K562 (cell line): ENCODE results near the gene CCT4. TPM values are rescaled to one million over a fixed set of nuclear protein-coding genes. Genes with fewer than 3 reads are reported as not detected.

ENCODE experiments used
- BDP1 ChIP-seq: IDR thresholded peaks from 3 replicates; pipeline ENCODE4 v1.6.1; 2011; ENCODE audit not compliant: insufficient read length, insufficient read depth
- NR2F6 ChIP-seq: fragments of 450-650 bp; formaldehyde crosslinking; IDR thresholded peaks from 2 replicates; pipeline ENCODE4 v1.4.0; 2020; ENCODE audit warnings: mild to moderate bottlenecking
- POLR2AphosphoS5 ChIP-seq: IDR thresholded peaks from 2 replicates; pipeline ENCODE4 v1.6.1; 2011; ENCODE audit warnings: mild to moderate bottlenecking, low read depth, low read length, moderate library complexity; ENCODE audit not compliant: control insufficient read depth, insufficient read depth
- RFX1 ChIP-seq: fragments of 450-650 bp; IDR thresholded peaks from 2 replicates; pipeline ENCODE4 v1.6.1; 2016; ENCODE audit warnings: mild to moderate bottlenecking, moderate library complexity
- TAF1 ChIP-seq: IDR thresholded peaks from 2 replicates; pipeline ENCODE4 v1.6.1; 2011; ENCODE audit warnings: mild to moderate bottlenecking, low read length, moderate library complexity; ENCODE audit not compliant: insufficient read depth, control insufficient read depth, severe bottlenecking; ENCODE audit errors: extremely low read depth
- ZNF609 ChIP-seq: sonication (generic); formaldehyde crosslinking; IDR thresholded peaks from 2 replicates; pipeline ENCODE4 v1.8.1; 2023; ENCODE audit warnings: missing genetic modification reagents, mild to moderate bottlenecking, borderline replicate concordance
- polyA plus RNA-seq, 8 experiments: library from polyadenylated mRNA; depleted of rRNA in 4 of 8; stranded (reverse) in 5 of 8; unstranded in 3 of 8; fragments of >200 nt; fragmentation: Nextera tagmentation in 2 of 8; fragmentation: Illumina TruSeq in 1 of 8; extraction: Ambion mirVana in 2 of 8; extraction: Trizol in 1 of 8; gene quantifications; 2 replicates each; pipeline versions ENCODE4 v1.2.1 to v1.2.3, GENCODE V29; 2011 to 2014; ENCODE audit warnings: inconsistent platforms in 1 of 8, missing spikeins in 1 of 8
- total RNA-seq, 7 experiments: library from RNA; depleted of rRNA in 6 of 7; stranded (reverse); fragments of >200 nt in 6 of 7; fragmentation: Illumina TruSeq in 2 of 7; extraction: Trizol in 2 of 7; gene quantifications; 2 replicates each; pipeline versions ENCODE4 v1.2.1 to v1.2.3, GENCODE V29; 2011 to 2021; ENCODE audit warnings: low replicate concordance in 1 of 7
- TF ChIP-seq, protein P1 (sequence below): fragments of 250-450 bp; sonication (Bioruptor Pico); IDR thresholded peaks from 2 replicates; pipeline ENCODE4 v1.5.0; 2021; ENCODE audit warnings: mild to moderate bottlenecking, moderate library complexity
- TF ChIP-seq, protein P2 (sequence below): sonication (generic); formaldehyde crosslinking; IDR thresholded peaks from 2 replicates; pipeline ENCODE4 v1.8.0; 2023; ENCODE audit warnings: mild to moderate bottlenecking, missing genetic modification reagents

The CCT4 gene
- total and polyA plus RNA-seq, 9 of the 15 experiments (the other 6 are each of a cell fraction or from before 2014, with no cell fraction given) = 101 to 368 (median 303) TPM

GRCh38 chr2:61888267-61889055 lies at the start of gene CCT4 (continued):
- TF ChIP-seq ZNF609 (no peak), POLR2AphosphoS5 (peak; percentile 94), TAF1 (peak; percentile 97), RFX1 (no peak), BDP1 (no peak), NR2F6 (peak; percentile 76; the same call in 1 of the 2 replicates)
- TF ChIP-seq, protein P1, sequence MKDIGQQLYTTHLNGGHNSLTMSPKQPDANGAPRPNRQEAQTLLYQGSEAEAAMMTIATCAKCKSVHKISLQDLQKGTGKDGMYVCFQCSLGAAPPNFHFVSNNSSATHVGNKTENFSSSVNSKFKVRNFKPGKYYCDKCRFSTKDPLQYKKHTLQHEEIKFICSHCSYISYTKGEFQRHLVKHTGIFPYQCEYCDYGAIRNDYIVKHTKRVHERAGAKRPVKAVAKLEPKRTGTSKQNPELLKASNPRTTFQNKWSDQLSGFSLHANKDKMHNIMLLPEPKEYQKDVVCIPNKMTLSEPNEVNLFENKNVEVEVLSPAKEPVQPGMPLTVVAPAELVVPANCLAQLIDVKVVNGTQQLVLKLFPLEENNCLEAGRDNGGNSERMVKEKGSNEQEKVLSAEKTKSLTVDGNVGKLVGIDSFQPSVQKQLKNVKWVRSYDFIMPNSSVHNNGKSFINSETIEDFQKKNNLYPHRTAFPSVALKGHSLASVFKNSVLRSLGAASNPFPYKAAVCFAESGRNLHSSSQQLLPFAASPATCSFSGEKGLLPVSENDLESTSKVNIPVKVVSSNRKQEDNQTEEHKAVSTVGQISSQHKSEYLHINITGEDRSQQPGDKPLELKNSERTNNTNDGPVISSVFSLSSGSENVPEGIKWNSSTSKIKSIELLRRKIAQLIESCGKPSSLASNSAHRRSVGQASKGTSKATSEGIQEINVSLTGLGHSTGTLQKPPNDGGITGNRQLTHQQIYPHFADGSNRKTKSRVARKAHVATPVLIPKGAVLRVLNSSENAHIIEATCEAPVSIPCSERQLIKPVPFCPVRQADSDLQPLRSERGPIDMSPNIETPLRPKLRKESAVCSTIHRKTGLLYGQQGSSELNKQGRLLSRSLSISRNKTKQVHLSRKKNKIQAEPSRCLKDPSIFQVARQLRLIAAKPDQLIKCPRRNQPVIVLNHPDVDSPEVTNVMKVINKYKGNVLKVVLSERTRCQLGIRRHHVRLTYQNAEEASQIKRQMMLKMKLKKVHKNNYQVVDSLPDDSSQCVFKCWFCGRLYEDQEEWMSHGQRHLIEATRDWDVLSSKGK (CRISPR knock-in tag) = no peak
- TF ChIP-seq, protein P2, sequence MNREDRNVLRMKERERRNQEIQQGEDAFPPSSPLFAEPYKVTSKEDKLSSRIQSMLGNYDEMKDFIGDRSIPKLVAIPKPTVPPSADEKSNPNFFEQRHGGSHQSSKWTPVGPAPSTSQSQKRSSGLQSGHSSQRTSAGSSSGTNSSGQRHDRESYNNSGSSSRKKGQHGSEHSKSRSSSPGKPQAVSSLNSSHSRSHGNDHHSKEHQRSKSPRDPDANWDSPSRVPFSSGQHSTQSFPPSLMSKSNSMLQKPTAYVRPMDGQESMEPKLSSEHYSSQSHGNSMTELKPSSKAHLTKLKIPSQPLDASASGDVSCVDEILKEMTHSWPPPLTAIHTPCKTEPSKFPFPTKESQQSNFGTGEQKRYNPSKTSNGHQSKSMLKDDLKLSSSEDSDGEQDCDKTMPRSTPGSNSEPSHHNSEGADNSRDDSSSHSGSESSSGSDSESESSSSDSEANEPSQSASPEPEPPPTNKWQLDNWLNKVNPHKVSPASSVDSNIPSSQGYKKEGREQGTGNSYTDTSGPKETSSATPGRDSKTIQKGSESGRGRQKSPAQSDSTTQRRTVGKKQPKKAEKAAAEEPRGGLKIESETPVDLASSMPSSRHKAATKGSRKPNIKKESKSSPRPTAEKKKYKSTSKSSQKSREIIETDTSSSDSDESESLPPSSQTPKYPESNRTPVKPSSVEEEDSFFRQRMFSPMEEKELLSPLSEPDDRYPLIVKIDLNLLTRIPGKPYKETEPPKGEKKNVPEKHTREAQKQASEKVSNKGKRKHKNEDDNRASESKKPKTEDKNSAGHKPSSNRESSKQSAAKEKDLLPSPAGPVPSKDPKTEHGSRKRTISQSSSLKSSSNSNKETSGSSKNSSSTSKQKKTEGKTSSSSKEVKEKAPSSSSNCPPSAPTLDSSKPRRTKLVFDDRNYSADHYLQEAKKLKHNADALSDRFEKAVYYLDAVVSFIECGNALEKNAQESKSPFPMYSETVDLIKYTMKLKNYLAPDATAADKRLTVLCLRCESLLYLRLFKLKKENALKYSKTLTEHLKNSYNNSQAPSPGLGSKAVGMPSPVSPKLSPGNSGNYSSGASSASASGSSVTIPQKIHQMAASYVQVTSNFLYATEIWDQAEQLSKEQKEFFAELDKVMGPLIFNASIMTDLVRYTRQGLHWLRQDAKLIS (CRISPR knock-in tag) = peak; percentile 97
